ENCODE results near the gene GLT6D1.

GRCh38 chr9:135674977-135675376, 35.6 kb upstream of the GLT6D1 start:
- TF ChIP-seq CTCF (IDR thresholded peaks at IDR 0.05; ENCODE audit: extremely low read depth in 1 of 2, insufficient read depth in 1 of 2, low read depth in 1 of 2, low read length in 2 of 2) (no peak), JUN (IDR thresholded peaks at IDR 0.05; ENCODE audit: borderline replicate concordance, insufficient read depth, insufficient read length, low read depth) (no peak), EZH2 (IDR thresholded peaks at IDR 0.05; ENCODE audit: borderline replicate concordance, low read depth, low read length, severe bottlenecking) (no peak), POLR2AphosphoS5 (IDR thresholded peaks at IDR 0.05; ENCODE audit: insufficient read depth, low read depth, low read length) (no peak), MYC (IDR thresholded peaks at IDR 0.05; ENCODE audit: low read depth, low read length) (no peak), POLR2A (IDR thresholded peaks at IDR 0.05; ENCODE audit: low read depth, low read length) (no peak), FOS (IDR thresholded peaks at IDR 0.05; ENCODE audit: borderline replicate concordance, insufficient read depth, low read length) (no peak)
